Esophagus muscularis mucosa (tissue), 4 donors: ENCODE measurements around the gene SEPSECS. TPM values are rescaled to one million over a fixed set of nuclear protein-coding genes. Genes with fewer than 3 reads are reported as not detected.
A peak's percentile ranks its signal among the peaks of the same experiment; 100 is the strongest.

Experiments
- DNase-seq: peaks from one replicate; pipeline ENCODE4 v3.0.0-alpha.2; 2017; ENCODE audit errors: extremely low spot score
- H3K27ac ChIP-seq, 4 donors: fragments of 200-600 bp; sonication (generic); replicated peaks in 1 of 4; 1 replicate in 3 of 4; 2 replicates in 1 of 4; pipeline ENCODE4 v1.5.1; 2016 to 2019; ENCODE audit warnings: mild to moderate bottlenecking in 1 of 4
- H3K27me3 ChIP-seq, 4 donors: fragments of 200-600 bp; sonication (generic); one replicate each; pipeline versions ENCODE4 v1.5.1 to v1.6.0; 2016 to 2019
- H3K36me3 ChIP-seq, 4 donors: fragments of 200-600 bp; sonication (generic); one replicate each; pipeline ENCODE4 v1.5.1; 2016 to 2019
- H3K4me1 ChIP-seq, 4 donors: fragments of 200-600 bp; sonication (generic); one replicate each; pipeline ENCODE4 v1.5.1; 2016 to 2019
- H3K4me3 ChIP-seq, 4 donors: fragments of 200-600 bp; sonication (generic); 1 replicate in 2 of 4; 2 replicates in 2 of 4; pipeline ENCODE4 v1.5.1; 2016 to 2019; ENCODE audit warnings: mild to moderate bottlenecking in 4 of 4, moderate library complexity in 1 of 4
- H3K9me3 ChIP-seq, 4 donors: fragments of 200-600 bp; sonication (generic); 1 replicate in 3 of 4; 2 replicates in 1 of 4; pipeline ENCODE4 v1.5.1; 2016 to 2019
- CTCF ChIP-seq, 3 experiments: fragments of 200-600 bp in 2 of 3; fragments of 450-650 bp in 1 of 3; sonication (generic) in 2 of 3; IDR thresholded peaks; one replicate each; pipeline ENCODE4 v1.5.1; 2017 to 2019; ENCODE audit warnings: antibody characterized with exemption in 3 of 3, mild to moderate bottlenecking in 2 of 3, moderate library complexity in 1 of 3
- EP300 ChIP-seq: sonication (generic); formaldehyde crosslinking; IDR thresholded peaks from one replicate; pipeline ENCODE4 v1.6.1; 2017; ENCODE audit warnings: antibody characterized with exemption
- POLR2A ChIP-seq: fragments of 450-650 bp; IDR thresholded peaks from one replicate; pipeline ENCODE4 v1.6.1; 2017; ENCODE audit warnings: antibody characterized with exemption, moderate library complexity, mild to moderate bottlenecking, low read depth
- POLR2AphosphoS5 ChIP-seq, 2 donors: sonication (generic); formaldehyde crosslinking; IDR thresholded peaks; one replicate each; pipeline ENCODE4 v1.6.1; 2017; ENCODE audit warnings: antibody characterized with exemption in 2 of 2
- WGBS: methylation state at CpG from one replicate; pipeline ENCODE4 v1.1.5; 2018; 5-methylcytosine and 5-hydroxymethylcytosine counted together
- intact Hi-C: fragments of 100-400 bp; cut with DNase I; formaldehyde crosslinking; loops from one replicate; pipeline ENCODE4 v1.15.1; 2023
- total RNA-seq, 4 donors: library from RNA; depleted of rRNA; stranded (reverse); fragments of >200 nt; gene quantifications; one replicate each; pipeline versions ENCODE4 v1.1.0 to v1.2.1, GENCODE V29; 2016

Gene SEPSECS
- total RNA-seq, 4 donors from 2014 or later = 3.8 to 6.2 (median 4.0) TPM

GRCh38 chr4:25117716-25118472 lies 42.4 kb downstream of the SEPSECS start:
- Histone ChIP-seq H3K36me3 (peaks cover 0 to 12% (median 4%) of the 10 kb centered on the region in 4 donors), H3K27me3 (no peaks in the 10 kb centered on the region), H3K9me3 (no peaks in the 10 kb centered on the region), H3K4me3 (no peak overlapping the region), H3K27ac (no peak overlapping the region), H3K4me1 (no peaks in the 10 kb centered on the region)
- TF ChIP-seq POLR2AphosphoS5 (IDR thresholded peaks at IDR 0.05) (no peak), EP300 (no peak)
- intact Hi-C loops = no loop called here
- WGBS = 93% methylated on average over 6 of the region's 6 CpGs
- DNase-seq = no peak

- no peak for TF ChIP-seq CTCF (IDR thresholded peaks at IDR 0.05)
- TF ChIP-seq POLR2AphosphoS5 (IDR thresholded peaks at IDR 0.05) = no peak
- no peak for TF ChIP-seq EP300
- TF ChIP-seq POLR2A = no peak
- peak; percentile 29 for DNase-seq
- intact Hi-C loops = no loop called here
- 89% methylated on average over 3 of the region's 4 CpGs for WGBS
- no peaks in the 10 kb centered on the region for H3K4me1 ChIP-seq
- H3K27me3 ChIP-seq = no peaks in the 10 kb centered on the region
- peaks cover 0 to 6% (median 2%) of the 10 kb centered on the region in 4 donors for H3K36me3 ChIP-seq
- no peaks in the 10 kb centered on the region for H3K9me3 ChIP-seq
- no peak overlapping the region for H3K4me3 ChIP-seq
- H3K27ac ChIP-seq = no peak overlapping the region
Measured at GRCh38 chr4:25117274-25117673, 43.0 kb downstream of the SEPSECS start.

- Histone ChIP-seq H3K27ac (no peak overlapping the region), H3K27me3 (no peaks in the 10 kb centered on the region), H3K4me3 (no peak overlapping the region), H3K4me1 (no peaks in the 10 kb centered on the region), H3K36me3 (peaks cover 0 to 4% (median 0%) of the 10 kb centered on the region in 4 donors), H3K9me3 (no peaks in the 10 kb centered on the region)
- no peak for TF ChIP-seq CTCF (IDR thresholded peaks at IDR 0.05)
- no peak for TF ChIP-seq EP300
- TF ChIP-seq POLR2A = no peak
- TF ChIP-seq POLR2AphosphoS5 (IDR thresholded peaks at IDR 0.05) = no peak
- WGBS = 70% methylated on average over 13 of the region's 13 CpGs
- intact Hi-C loops = no loop called here
- peak; percentile 57 for DNase-seq
Measured at GRCh38 chr4:25113915-25114904, 46.0 kb downstream of the SEPSECS start.

GRCh38 chr4:25112995-25113380 lies 47.3 kb downstream of the SEPSECS start:
- no peak overlapping the region for H3K27ac ChIP-seq
- no peaks in the 10 kb centered on the region for H3K27me3 ChIP-seq
- no peaks in the 10 kb centered on the region for H3K9me3 ChIP-seq
- 83% methylated on average over 3 of the region's 3 CpGs for WGBS
- DNase-seq = no peak
- no peaks in the 10 kb centered on the region for H3K4me1 ChIP-seq
- intact Hi-C loops = no loop called here
- no peak for TF ChIP-seq POLR2A
- TF ChIP-seq CTCF (IDR thresholded peaks at IDR 0.05) = no peak
- no peak for TF ChIP-seq POLR2AphosphoS5 (IDR thresholded peaks at IDR 0.05)
- TF ChIP-seq EP300 = no peak
- no peak overlapping the region for H3K4me3 ChIP-seq
- no peaks in the 10 kb centered on the region for H3K36me3 ChIP-seq
